ENCODE data around the gene CCDC12. TPM values are rescaled to one million over a fixed set of nuclear protein-coding genes. Genes with fewer than 3 reads are reported as not detected.

The CCDC12 gene
- total and polyA plus RNA-seq, 2 of the 13 experiments (the other 11 are each of a cell fraction or from before 2014, with no cell fraction given) = 30.1 to 49.5 TPM

- TF ChIP-seq ZNF724P (CRISPR knock-in tag; IDR thresholded peaks at IDR 0.05; ENCODE audit: borderline replicate concordance) (no peak), HNF1B (CRISPR knock-in tag; IDR thresholded peaks at IDR 0.05) (peak; percentile 99), KIAA2018 (CRISPR knock-in tag; IDR thresholded peaks at IDR 0.05; ENCODE audit: borderline replicate concordance) (no peak), ZNF562 (CRISPR knock-in tag; IDR thresholded peaks at IDR 0.05; ENCODE audit: borderline replicate concordance) (no peak), GLMP (CRISPR knock-in tag; IDR thresholded peaks at IDR 0.05; ENCODE audit: borderline replicate concordance) (no peak), IRF2 (CRISPR knock-in tag; IDR thresholded peaks at IDR 0.05) (peak; percentile 85), SUZ12 (IDR thresholded peaks at IDR 0.05; ENCODE audit: low read depth, low read length) (no peak), E2F2 (CRISPR knock-in tag; IDR thresholded peaks at IDR 0.05; ENCODE audit: borderline replicate concordance) (no peak), PHB2 (IDR thresholded peaks at IDR 0.05; ENCODE audit: partially characterized antibody) (no peak), HOXA7 (CRISPR knock-in tag; IDR thresholded peaks at IDR 0.05) (no peak), HNRNPLL (IDR thresholded peaks at IDR 0.05; ENCODE audit: low read depth, low read length, poor library complexity, severe bottlenecking) (no peak), ZNF451 (CRISPR knock-in tag; IDR thresholded peaks at IDR 0.05) (no peak), JUND (CRISPR knock-in tag; IDR thresholded peaks at IDR 0.05) (no peak), SNAPC5 (CRISPR knock-in tag; IDR thresholded peaks at IDR 0.05; ENCODE audit: borderline replicate concordance) (no peak), MEF2D (CRISPR knock-in tag; IDR thresholded peaks at IDR 0.05) (peak; percentile 90), NBN (conservative IDR thresholded peaks at IDR 0.05) (no peak), NCOA5 (CRISPR knock-in tag; IDR thresholded peaks at IDR 0.05) (no peak)
Measured at GRCh38 chr3:46970391-46971091, 6.0 kb downstream of the CCDC12 start (continued).
